IMR-90 (cell line): Measurements from ENCODE around the gene NOXA1. TPM values are rescaled to one million over a fixed set of nuclear protein-coding genes. Genes with fewer than 3 reads are reported as not detected.

Source experiments
- ATAC-seq: fragments of 200-7000 bp; cut with Tn5 transposase; 2 replicates; pipeline ENCODE4 v1.9.1; 2020; ENCODE audit warnings: low read depth, mild to moderate bottlenecking, moderate library complexity
- BruUV-seq: library from RNA; stranded (reverse); fragments of 400-500 nt; replicated peaks from 2 replicates; lab custom pipeline; 2021; lab: Mats Ljungman, UMichigan
- CTCF ChIA-PET: fragments of 300-600 bp; formaldehyde crosslinking; extraction: SDS; loops from one replicate; lab custom pipeline; 2021; ENCODE audit warnings: antibody characterized with exemption; lab: Yijun Ruan, JAX
- POLR2A ChIA-PET: fragments of 300-600 bp; sonication (Branson Sonifier 250); formaldehyde crosslinking; loops from one replicate; lab custom pipeline; 2022; ENCODE audit warnings: antibody characterized with exemption; ENCODE audit not compliant: unreplicated experiment; lab: Charles Lee
- DNase-seq: peaks from one replicate; pipeline ENCODE4 v3.0.0; 2013
- H2AFZ ChIP-seq: replicated peaks from 2 replicates; pipeline ENCODE3; 2013; ENCODE audit warnings: low read length, mild to moderate bottlenecking; ENCODE audit not compliant: poor library complexity
- H2AK5ac ChIP-seq: 2 replicates; pipeline ENCODE4 v1.6.1; 2013; ENCODE audit warnings: low read depth, low read length, inconsistent platforms
- H2AK9ac ChIP-seq: replicated peaks from 2 replicates; pipeline ENCODE3; 2013; ENCODE audit warnings: mild to moderate bottlenecking, low read depth, low read length, moderate library complexity; ENCODE audit not compliant: poor library complexity
- H2BK120ac ChIP-seq: 2 replicates; pipeline ENCODE4 v1.6.1; 2013; ENCODE audit warnings: low read depth, low read length, inconsistent platforms
- H2BK15ac ChIP-seq: 3 replicates; pipeline ENCODE4 v1.6.1; 2013; ENCODE audit warnings: low read depth, low read length, inconsistent platforms
- H2BK20ac ChIP-seq: 2 replicates; pipeline ENCODE4 v1.6.1; 2013; ENCODE audit warnings: low read depth, mild to moderate bottlenecking, inconsistent platforms, low read length, moderate library complexity
- H2BK5ac ChIP-seq: 2 replicates; pipeline ENCODE4 v1.6.1; 2013; ENCODE audit warnings: mild to moderate bottlenecking, low read depth, low read length, inconsistent platforms; ENCODE audit not compliant: poor library complexity, severe bottlenecking
- H3K14ac ChIP-seq: replicated peaks from 2 replicates; pipeline ENCODE4 v1.6.1; 2013; ENCODE audit warnings: low read depth, low read length, inconsistent platforms
- H3K18ac ChIP-seq: 2 replicates; pipeline ENCODE4 v1.6.1; 2013; ENCODE audit warnings: low read depth, low read length, control low read depth
- H3K23ac ChIP-seq: 2 replicates; pipeline ENCODE4 v1.6.1; 2013; ENCODE audit warnings: low read depth, low read length, inconsistent platforms
- H3K27ac ChIP-seq: 2 replicates; pipeline ENCODE4 v1.5.1; 2013; ENCODE audit warnings: mild to moderate bottlenecking, control low read depth, low read length; ENCODE audit not compliant: insufficient read depth
- H3K27me3 ChIP-seq: 2 replicates; pipeline ENCODE4 v1.6.1; 2013; ENCODE audit warnings: low read length; ENCODE audit not compliant: control insufficient read depth, insufficient read depth
- H3K36me3 ChIP-seq: 2 replicates; pipeline ENCODE4 v1.6.1; 2013; ENCODE audit warnings: low read length, mixed read lengths; ENCODE audit not compliant: control insufficient read depth, insufficient read depth
- H3K4ac ChIP-seq: 2 replicates; pipeline ENCODE4 v1.6.1; 2013; ENCODE audit warnings: low read depth, low read length, inconsistent platforms
- H3K4me1 ChIP-seq: 2 replicates; pipeline ENCODE4 v1.6.1; 2013; ENCODE audit warnings: low read length, mixed read lengths; ENCODE audit not compliant: control insufficient read depth, insufficient read depth
- H3K4me2 ChIP-seq: 2 replicates; pipeline ENCODE4 v1.6.1; 2013; ENCODE audit warnings: low read depth, mild to moderate bottlenecking, control low read depth, low read length, moderate library complexity
- H3K4me3 ChIP-seq: 2 replicates; pipeline ENCODE4 v1.5.1; 2013; ENCODE audit warnings: low read depth, mild to moderate bottlenecking, control low read depth, low read length, moderate library complexity; ENCODE audit not compliant: insufficient read depth
- H3K56ac ChIP-seq: 2 replicates; pipeline ENCODE4 v1.6.1; 2013; ENCODE audit warnings: low read length, inconsistent platforms; ENCODE audit not compliant: insufficient read depth; ENCODE audit errors: extremely low read depth
- H3K79me1 ChIP-seq, 2 experiments: 2 replicates each; pipeline ENCODE4 v1.6.1; 2013; ENCODE audit warnings: low read length in 2 of 2, inconsistent platforms in 1 of 2, low read depth in 1 of 2
- H3K9ac ChIP-seq: 2 replicates; pipeline ENCODE4 v1.6.1; 2013; ENCODE audit warnings: low read depth, low read length, control low read depth
- H3K9me1 ChIP-seq: 2 replicates; pipeline ENCODE4 v1.6.1; 2013; ENCODE audit warnings: low read length, inconsistent platforms; ENCODE audit not compliant: insufficient read depth
- H3K9me3 ChIP-seq: 2 replicates; pipeline ENCODE4 v1.6.1; 2013; ENCODE audit warnings: low read length; ENCODE audit not compliant: control insufficient read depth, insufficient read depth
- H4K20me1 ChIP-seq: 2 replicates; pipeline ENCODE4 v1.6.1; 2013; ENCODE audit warnings: low read length, inconsistent platforms; ENCODE audit not compliant: insufficient read depth
- H4K5ac ChIP-seq: 2 replicates; pipeline ENCODE4 v1.6.1; 2013; ENCODE audit warnings: mild to moderate bottlenecking, low read depth, low read length, control low read depth
- H4K8ac ChIP-seq, 2 experiments: 2 replicates each; pipeline ENCODE4 v1.6.1; 2013; ENCODE audit warnings: low read depth in 2 of 2, low read length in 2 of 2, control low read depth in 1 of 2, inconsistent platforms in 1 of 2
- H4K91ac ChIP-seq: 2 replicates; pipeline ENCODE4 v1.6.1; 2013; ENCODE audit warnings: low read depth, low read length, inconsistent platforms; ENCODE audit not compliant: insufficient read depth
- RCOR1 ChIP-seq: IDR thresholded peaks from 2 replicates; pipeline ENCODE4 v1.6.1; 2012; ENCODE audit warnings: mild to moderate bottlenecking, low read length, improper control_type of control experiment; ENCODE audit not compliant: insufficient replicate concordance
- WGBS, 2 experiments: methylation state at CpG; one replicate each; pipeline versions ENCODE4 v1.1.5 to v1.1.7; 2013; ENCODE audit warnings: missing lambda C conversion rate in 2 of 2; ENCODE audit not compliant: insufficient read length in 1 of 2; ENCODE audit errors: extremely low coverage in 2 of 2; 5-methylcytosine and 5-hydroxymethylcytosine counted together
- dilution Hi-C: fragments of 300-500 bp; cut with HindIII; formaldehyde crosslinking; loops from one replicate; pipeline ENCODE4 v1.14.3; 2018; ENCODE audit warnings: low sequenced_read_pairs; ENCODE audit not compliant: unreplicated experiment
- in situ Hi-C: fragments of 300-500 bp; cut with MboI; formaldehyde crosslinking; loops from 3 replicates; pipeline ENCODE4 v1.14.3; 2019; ENCODE audit warnings: low sequenced_read_pairs, inconsistent platforms, mixed read lengths
- intact Hi-C: fragments of 100-400 bp; cut with micrococcal nuclease; formaldehyde crosslinking; loops from 2 replicates; pipeline ENCODE4 v1.10.0; 2022
- polyA plus RNA-seq, 3 experiments: library from polyadenylated mRNA; depleted of rRNA; stranded (reverse); fragments of >200 nt; gene quantifications; 2 replicates each; pipeline ENCODE4 v1.2.3, GENCODE V29; 2012; ENCODE audit warnings: low replicate concordance in 1 of 3
- total RNA-seq: library from RNA; depleted of rRNA; stranded (reverse); fragments of >200 nt; gene quantifications from 2 replicates; pipeline ENCODE4 v1.2.3, GENCODE V29; 2012
- TF ChIP-seq, protein P1 (sequence below): conservative IDR thresholded peaks from 2 replicates; pipeline ENCODE4 v1.5.1; 2012; ENCODE audit warnings: mild to moderate bottlenecking, low read depth, low read length, improper control_type of control experiment

Gene NOXA1
- total and polyA plus RNA-seq, 2 of the 4 experiments (the other 2 are of a cell fraction), result 0.17 TPM; not detected in 1

DNA sequence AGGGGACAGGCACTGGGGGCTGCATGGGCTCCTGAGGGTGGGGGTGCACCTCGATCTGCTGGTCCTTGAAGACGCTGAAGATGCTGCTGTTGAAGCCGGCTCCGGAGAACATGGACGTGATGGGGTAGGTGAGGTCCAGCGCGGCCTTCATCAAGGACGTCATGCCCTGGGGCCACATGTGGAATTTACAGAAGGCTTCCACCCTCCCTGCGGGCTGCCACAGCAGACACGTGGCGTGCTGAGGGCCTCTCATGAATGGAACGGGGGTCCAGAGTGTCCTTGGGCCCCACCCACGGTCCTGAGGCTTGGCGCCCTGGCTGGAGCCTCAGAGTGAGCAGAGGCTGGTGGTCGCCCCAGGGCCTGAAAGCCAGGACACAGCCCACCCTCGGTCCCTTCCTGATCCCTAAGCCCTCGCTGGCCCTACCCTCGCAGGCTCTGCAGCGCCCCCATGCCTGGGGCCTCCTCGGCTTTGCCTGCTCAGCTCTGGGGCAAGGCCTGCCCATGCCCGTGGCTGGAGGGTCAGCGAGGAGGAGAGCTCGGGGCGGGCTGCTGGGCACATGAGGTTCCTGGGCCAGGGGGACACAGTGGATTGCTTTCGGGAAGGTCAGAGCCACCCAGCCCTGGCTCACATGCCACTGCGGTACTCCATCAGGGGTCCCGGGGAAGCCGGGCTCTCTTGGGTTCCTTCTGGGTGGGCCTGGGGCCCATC lies 41.3 kb downstream of the NOXA1 start:
- Histone ChIP-seq H3K23ac (no peak overlapping the region), H3K18ac (no peak overlapping the region), H3K9me1 (no peaks in the 10 kb centered on the region), H4K20me1 (no peaks in the 10 kb centered on the region), H2BK5ac (no peak overlapping the region), H3K4me2 (no peak overlapping the region), H3K56ac (no peak overlapping the region), H2AK9ac (no peak overlapping the region), H3K14ac (no peak overlapping the region), H2BK15ac (no peak overlapping the region), H2BK20ac (no peak overlapping the region), H3K36me3 (no peaks in the 10 kb centered on the region), H3K4me3 (no peak overlapping the region), H3K4me1 (peaks cover 3% of the 10 kb centered on the region), H2BK120ac (no peak overlapping the region), H3K9ac (no peak overlapping the region), H4K8ac (no peak overlapping the region), H3K27me3 (peaks cover 9% of the 10 kb centered on the region), H3K79me1 (no peaks in the 10 kb centered on the region), H3K27ac (no peak overlapping the region), H3K9me3 (no peaks in the 10 kb centered on the region), H2AK5ac (no peak overlapping the region), H2AFZ (no peak overlapping the region), H4K91ac (no peak overlapping the region), H4K5ac (no peak overlapping the region), H3K4ac (no peak overlapping the region)
- no TSS peak for BruUV-seq
- POLR2A ChIA-PET, result no interaction called here
- no peak for DNase-seq
- CTCF ChIA-PET, result interaction anchor here (0.6 kb wide), 1 partner anchor 180 kb away, joined by 3 read pairs; no protein-coding TSS in a partner anchor
- 85% methylated on average over 15 of the region's 28 CpGs; no CpG with 5 or more reads in 1 of the 2 experiments for WGBS, 2 experiments
- dilution Hi-C loops (no loop called here), in situ Hi-C loops (no loop called here), intact Hi-C loops (no loop called here)
- TF ChIP-seq, protein P1, sequence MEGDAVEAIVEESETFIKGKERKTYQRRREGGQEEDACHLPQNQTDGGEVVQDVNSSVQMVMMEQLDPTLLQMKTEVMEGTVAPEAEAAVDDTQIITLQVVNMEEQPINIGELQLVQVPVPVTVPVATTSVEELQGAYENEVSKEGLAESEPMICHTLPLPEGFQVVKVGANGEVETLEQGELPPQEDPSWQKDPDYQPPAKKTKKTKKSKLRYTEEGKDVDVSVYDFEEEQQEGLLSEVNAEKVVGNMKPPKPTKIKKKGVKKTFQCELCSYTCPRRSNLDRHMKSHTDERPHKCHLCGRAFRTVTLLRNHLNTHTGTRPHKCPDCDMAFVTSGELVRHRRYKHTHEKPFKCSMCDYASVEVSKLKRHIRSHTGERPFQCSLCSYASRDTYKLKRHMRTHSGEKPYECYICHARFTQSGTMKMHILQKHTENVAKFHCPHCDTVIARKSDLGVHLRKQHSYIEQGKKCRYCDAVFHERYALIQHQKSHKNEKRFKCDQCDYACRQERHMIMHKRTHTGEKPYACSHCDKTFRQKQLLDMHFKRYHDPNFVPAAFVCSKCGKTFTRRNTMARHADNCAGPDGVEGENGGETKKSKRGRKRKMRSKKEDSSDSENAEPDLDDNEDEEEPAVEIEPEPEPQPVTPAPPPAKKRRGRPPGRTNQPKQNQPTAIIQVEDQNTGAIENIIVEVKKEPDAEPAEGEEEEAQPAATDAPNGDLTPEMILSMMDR, result no peak
- TF ChIP-seq RCOR1, result no peak
- no peak for ATAC-seq
